HFFc6 (cell line): ENCODE measurements around the gene THPO. TPM values are rescaled to one million over a fixed set of nuclear protein-coding genes. Genes with fewer than 3 reads are reported as not detected.

Experiments used
- DNase-seq: peaks from one replicate; pipeline ENCODE4 v3.0.0-alpha.2; 2018
- H3K27ac Mint-ChIP-seq: 2 replicates; pipeline ENCODE4 v1.8.0; 2020; ENCODE audit warnings: mild to moderate bottlenecking, mixed read lengths
- H3K27me3 Mint-ChIP-seq: 2 replicates; pipeline ENCODE4 v1.8.0; 2021; ENCODE audit warnings: mild to moderate bottlenecking, moderate library complexity, mixed read lengths; ENCODE audit not compliant: insufficient read depth
- H3K36me3 Mint-ChIP-seq: 2 replicates; pipeline ENCODE4 v1.8.0; 2021; ENCODE audit warnings: low read depth, mixed read lengths
- H3K4me1 Mint-ChIP-seq: 2 replicates; pipeline ENCODE4 v1.8.0; 2020; ENCODE audit warnings: low read depth, mixed read lengths
- H3K4me3 Mint-ChIP-seq: 2 replicates; pipeline ENCODE4 v1.8.0; 2020; ENCODE audit warnings: mild to moderate bottlenecking, moderate library complexity, mixed read lengths
- H3K9me3 Mint-ChIP-seq: 2 replicates; pipeline ENCODE4 v1.8.0; 2020; ENCODE audit warnings: mild to moderate bottlenecking, mixed read lengths
- total RNA-seq, 6 experiments: library from RNA; stranded (reverse); fragmentation: NEBNext Ultra II Directional; extraction: Animal tissue kit (Norgen Biotek cat#: 25700); gene quantifications; 2 replicates in 1 of 6; 3 replicates in 5 of 6; pipeline ENCODE4 v1.2.3, GENCODE V29; 2021
- TF ChIP-seq, protein P1 (sequence below): fragments of 200-600 bp; sonication (generic); IDR thresholded peaks from 2 replicates; pipeline ENCODE4 v1.5.0; 2021; ENCODE audit warnings: antibody characterized with exemption, mild to moderate bottlenecking

Gene THPO
- total RNA-seq, 6 experiments from 2014 or later = not detected

DNA sequence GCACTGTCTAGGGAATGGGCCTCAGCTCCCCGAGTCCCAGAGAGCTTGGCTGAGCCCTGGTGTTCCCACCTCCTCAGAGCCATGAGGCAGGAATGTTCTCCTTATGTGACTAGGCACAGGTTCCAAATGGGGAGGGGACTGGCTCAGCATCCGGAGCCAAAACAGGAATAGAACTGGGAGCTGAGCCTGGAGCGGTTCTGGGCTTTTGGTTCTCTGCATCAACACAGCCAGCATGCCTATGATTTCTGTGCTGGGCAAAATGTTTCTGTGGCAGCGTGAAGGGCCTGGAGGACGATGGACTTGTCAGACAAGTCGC lies 40.6 kb downstream of the THPO start, which contains the start of gene FAM131A:
Gene FAM131A (plus strand): TSS at position 202 of the 316 bp plus-strand sequence. CDS start 31 bp downstream, at position 233.
- Mint-ChIP-seq H3K9me3 (no peaks in the 10 kb centered on the region), H3K27ac (peak within 1 kb of the TSS; percentile 97), H3K36me3 (peaks cover 44% of the 10 kb centered on the region), H3K4me3 (peak within 1 kb of the TSS; percentile 87), H3K27me3 (peaks cover 26% of the 10 kb centered on the region), H3K4me1 (peaks cover 78% of the 10 kb centered on the region)
- TF ChIP-seq, protein P1, sequence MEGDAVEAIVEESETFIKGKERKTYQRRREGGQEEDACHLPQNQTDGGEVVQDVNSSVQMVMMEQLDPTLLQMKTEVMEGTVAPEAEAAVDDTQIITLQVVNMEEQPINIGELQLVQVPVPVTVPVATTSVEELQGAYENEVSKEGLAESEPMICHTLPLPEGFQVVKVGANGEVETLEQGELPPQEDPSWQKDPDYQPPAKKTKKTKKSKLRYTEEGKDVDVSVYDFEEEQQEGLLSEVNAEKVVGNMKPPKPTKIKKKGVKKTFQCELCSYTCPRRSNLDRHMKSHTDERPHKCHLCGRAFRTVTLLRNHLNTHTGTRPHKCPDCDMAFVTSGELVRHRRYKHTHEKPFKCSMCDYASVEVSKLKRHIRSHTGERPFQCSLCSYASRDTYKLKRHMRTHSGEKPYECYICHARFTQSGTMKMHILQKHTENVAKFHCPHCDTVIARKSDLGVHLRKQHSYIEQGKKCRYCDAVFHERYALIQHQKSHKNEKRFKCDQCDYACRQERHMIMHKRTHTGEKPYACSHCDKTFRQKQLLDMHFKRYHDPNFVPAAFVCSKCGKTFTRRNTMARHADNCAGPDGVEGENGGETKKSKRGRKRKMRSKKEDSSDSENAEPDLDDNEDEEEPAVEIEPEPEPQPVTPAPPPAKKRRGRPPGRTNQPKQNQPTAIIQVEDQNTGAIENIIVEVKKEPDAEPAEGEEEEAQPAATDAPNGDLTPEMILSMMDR = no peak
- peak; percentile 12 for DNase-seq

DNA sequence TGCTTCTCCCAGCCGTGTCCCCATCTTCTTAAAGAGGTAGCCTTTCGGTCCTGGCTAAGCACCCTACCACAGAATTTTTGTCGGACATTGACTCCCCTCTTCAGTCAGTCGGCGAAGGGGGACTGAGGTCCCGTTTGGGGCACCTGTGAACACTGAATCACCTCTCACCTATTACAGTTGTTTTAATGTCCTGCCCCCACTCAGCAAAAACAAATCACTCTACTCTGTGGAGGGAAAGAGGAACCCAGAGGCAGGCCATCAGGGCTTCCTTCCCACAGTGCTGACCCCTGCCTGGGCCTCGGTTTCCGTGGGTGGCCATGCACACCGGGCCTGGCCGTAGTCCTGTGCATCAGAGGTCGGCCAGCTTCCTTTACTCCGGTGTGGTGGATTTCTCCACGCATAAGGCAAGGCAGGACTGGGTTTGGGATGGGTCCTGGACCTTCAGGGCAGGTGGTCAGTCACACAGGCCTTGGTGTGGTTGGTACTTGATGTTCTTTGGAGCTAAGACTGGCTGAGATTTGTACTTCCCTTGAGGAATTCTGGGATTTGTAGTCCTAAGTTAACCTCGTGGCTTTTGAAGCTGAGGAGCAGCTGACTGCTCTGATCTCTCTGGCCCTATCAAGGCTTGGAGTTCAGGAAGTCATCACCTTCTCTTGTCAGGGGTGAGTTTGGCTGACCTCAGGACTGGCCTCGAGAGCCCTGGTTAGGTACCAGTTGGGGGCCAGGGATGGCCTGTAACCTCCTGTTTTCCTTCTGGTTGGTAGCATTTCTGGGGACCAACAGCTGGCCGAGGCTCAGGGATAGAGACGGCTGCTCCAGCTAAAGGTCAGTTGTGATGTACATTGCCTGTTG lies 41.2 kb downstream of the THPO start:
- H3K9me3 Mint-ChIP-seq = no peaks in the 10 kb centered on the region
- H3K27me3 Mint-ChIP-seq = peaks cover 28% of the 10 kb centered on the region
- peak overlapping the region; percentile 97 for H3K27ac Mint-ChIP-seq
- peaks cover 50% of the 10 kb centered on the region for H3K36me3 Mint-ChIP-seq
- TF ChIP-seq, protein P1 = no peak
- H3K4me1 Mint-ChIP-seq = peaks cover 83% of the 10 kb centered on the region
- peak; percentile 55 for DNase-seq
- peak overlapping the region; percentile 87 for H3K4me3 Mint-ChIP-seq

DNA sequence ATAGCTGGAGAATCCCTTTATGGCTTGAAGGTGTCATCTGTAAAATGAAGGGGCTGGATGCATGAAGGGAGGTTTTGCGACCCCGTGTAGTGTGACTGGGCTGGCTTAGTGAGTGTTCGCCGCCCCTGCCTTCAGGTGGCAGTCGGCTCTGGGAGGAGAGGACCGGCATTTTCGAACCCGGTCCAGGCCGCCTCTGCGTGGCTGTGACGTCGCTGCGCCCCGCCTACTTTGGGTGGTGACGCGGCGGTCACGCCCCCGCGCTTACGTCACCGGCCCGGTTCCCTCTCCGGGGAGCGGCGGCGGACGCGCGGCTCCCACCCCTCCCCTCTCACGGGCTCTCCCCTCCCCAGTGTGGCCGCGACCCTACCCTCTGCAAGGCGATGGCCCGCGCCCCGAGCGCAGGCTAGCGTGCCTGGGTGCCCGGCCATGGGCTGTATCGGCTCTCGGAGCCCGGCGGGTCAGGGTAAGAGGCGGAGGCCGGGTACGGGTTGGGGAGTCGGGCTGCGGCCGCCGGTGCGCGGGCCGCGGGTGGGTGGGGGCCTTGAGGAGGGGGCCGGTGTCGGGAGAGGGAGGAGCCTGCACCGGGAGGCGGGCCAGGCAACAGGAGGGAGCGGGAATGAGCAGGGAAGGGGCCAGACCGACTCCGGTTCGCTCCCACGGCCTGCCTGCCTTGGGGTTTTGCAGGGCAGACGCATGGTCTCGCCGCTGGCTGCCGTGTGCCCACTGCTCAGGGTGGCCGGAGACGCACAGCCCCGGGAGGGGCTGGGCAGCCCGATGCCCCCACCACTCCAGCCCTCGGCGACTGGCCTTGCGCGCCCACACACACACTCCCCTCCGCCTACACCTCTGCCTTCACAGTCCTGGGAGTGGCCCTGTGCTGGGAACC lies 42.1 kb downstream of the THPO start:
- H3K4me1 Mint-ChIP-seq = peaks cover 83% of the 10 kb centered on the region
- peaks cover 30% of the 10 kb centered on the region for H3K27me3 Mint-ChIP-seq
- H3K36me3 Mint-ChIP-seq = peaks cover 58% of the 10 kb centered on the region
- DNase-seq = peak; percentile 62
- H3K4me3 Mint-ChIP-seq = peak overlapping the region; percentile 87
- H3K9me3 Mint-ChIP-seq = no peaks in the 10 kb centered on the region
- H3K27ac Mint-ChIP-seq = peak overlapping the region; percentile 97
- TF ChIP-seq, protein P1 = no peak

DNA sequence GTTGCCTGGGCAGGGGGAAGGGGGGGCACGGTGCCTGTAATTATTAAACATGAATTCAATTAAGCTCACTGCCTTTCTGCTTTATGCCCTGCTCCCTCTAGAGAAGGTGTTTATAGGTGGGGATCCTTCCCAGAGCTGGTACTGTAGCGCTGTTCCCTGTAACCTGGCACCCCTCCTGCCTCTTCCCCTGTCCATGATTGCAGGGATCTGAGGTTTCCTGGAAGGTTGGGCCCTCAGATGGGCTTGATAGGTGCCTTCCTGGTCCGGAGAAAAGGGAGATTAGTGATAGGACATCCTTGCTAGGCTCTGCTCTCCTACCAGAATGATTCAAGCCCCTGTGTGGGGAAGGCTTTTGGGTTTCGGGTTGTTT lies 42.7 kb downstream of the THPO start:
- peaks cover 83% of the 10 kb centered on the region for H3K4me1 Mint-ChIP-seq
- H3K27me3 Mint-ChIP-seq = peaks cover 30% of the 10 kb centered on the region
- peak overlapping the region; percentile 87 for H3K4me3 Mint-ChIP-seq
- peak overlapping the region; percentile 97 for H3K27ac Mint-ChIP-seq
- DNase-seq = no peak
- TF ChIP-seq, protein P1 = no peak
- H3K36me3 Mint-ChIP-seq = peaks cover 60% of the 10 kb centered on the region
- H3K9me3 Mint-ChIP-seq = no peaks in the 10 kb centered on the region

DNA sequence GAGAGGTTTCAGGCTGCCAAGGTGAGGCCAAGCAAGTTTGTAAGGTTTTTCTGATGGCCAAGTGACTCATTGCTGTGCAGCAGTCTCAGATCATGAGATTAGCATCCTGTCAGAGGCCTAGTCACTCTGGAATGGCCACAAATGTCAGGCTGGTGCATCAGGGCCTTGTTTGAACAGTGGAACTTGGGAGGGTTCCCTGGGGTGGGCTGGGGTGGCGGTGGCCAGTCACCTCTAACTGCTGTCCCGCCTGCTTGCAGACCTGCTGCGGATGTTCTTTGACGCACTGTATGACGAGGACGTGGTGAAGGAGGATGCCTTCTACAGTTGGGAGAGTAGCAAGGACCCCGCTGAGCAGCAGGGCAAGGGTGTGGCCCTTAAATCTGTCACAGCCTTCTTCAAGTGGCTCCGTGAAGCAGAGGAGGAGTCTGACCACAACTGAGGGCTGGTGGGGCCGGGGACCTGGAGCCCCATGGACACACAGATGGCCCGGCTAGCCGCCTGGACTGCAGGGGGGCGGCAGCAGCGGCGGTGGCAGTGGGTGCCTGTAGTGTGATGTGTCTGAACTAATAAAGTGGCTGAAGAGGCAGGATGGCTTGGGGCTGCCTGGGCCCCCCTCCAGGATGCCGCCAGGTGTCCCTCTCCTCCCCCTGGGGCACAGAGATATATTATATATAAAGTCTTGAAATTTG lies 43.4 kb downstream of the THPO start:
- Mint-ChIP-seq H3K36me3 (peaks cover 65% of the 10 kb centered on the region), H3K4me3 (peak overlapping the region; percentile 74), H3K9me3 (no peaks in the 10 kb centered on the region), H3K4me1 (peaks cover 87% of the 10 kb centered on the region), H3K27ac (peak overlapping the region; percentile 97), H3K27me3 (peaks cover 30% of the 10 kb centered on the region)
- peak; percentile 93 for DNase-seq
- TF ChIP-seq, protein P1 = peak; percentile 11; the same call in 1 of the 2 replicates
